Activated naive CD4-positive, alpha-beta T cell treated with anti-CD3 and anti-CD28 coated beads for 36 hours (primary cell): ENCODE data around the gene CDH13. TPM values are rescaled to one million over a fixed set of nuclear protein-coding genes. Genes with fewer than 3 reads are reported as not detected.

Experiments used
- CTCF ChIA-PET: fragments of 350-600 bp; sonication (Branson Sonifier 250); formaldehyde crosslinking; loops from one replicate; lab custom pipeline; 2021; ENCODE audit warnings: antibody characterized with exemption; lab: Charles Lee
- DNase-seq: peaks from one replicate; pipeline ENCODE4 v3.0.0-alpha.2; 2020
- H3K27ac Mint-ChIP-seq: one replicate; pipeline ENCODE4 v1.8.0; 2021; ENCODE audit warnings: mild to moderate bottlenecking, mixed read lengths
- H3K27me3 Mint-ChIP-seq: one replicate; pipeline ENCODE4 v1.8.0; 2021; ENCODE audit warnings: low read depth, mixed read lengths
- H3K36me3 Mint-ChIP-seq: one replicate; pipeline ENCODE4 v1.8.0; 2021; ENCODE audit warnings: low read depth, mixed read lengths
- H3K4me1 Mint-ChIP-seq: one replicate; pipeline ENCODE4 v1.8.0; 2021; ENCODE audit warnings: low read depth, mixed read lengths
- H3K4me3 Mint-ChIP-seq: one replicate; pipeline ENCODE4 v1.8.0; 2021; ENCODE audit warnings: mild to moderate bottlenecking, moderate library complexity, mixed read lengths
- H3K9me3 Mint-ChIP-seq: one replicate; pipeline ENCODE4 v1.8.0; 2021; ENCODE audit warnings: mixed read lengths
- intact Hi-C: fragments of 100-400 bp; cut with micrococcal nuclease; formaldehyde crosslinking; loops from one replicate; pipeline ENCODE4 v1.15.1; 2023
- total RNA-seq, 2 experiments: library from RNA; stranded (reverse); gene quantifications; one replicate each; pipeline ENCODE4 v1.2.3, GENCODE V29; 2021

CDH13 gene
- total RNA-seq, 2 experiments from 2014 or later, result not detected

GRCh38 chr16:82709987-82710386, 83.2 kb downstream of the CDH13 start:
- H3K36me3 Mint-ChIP-seq, result no peaks in the 10 kb centered on the region
- CTCF ChIA-PET, result no interaction called here
- no peak for DNase-seq
- no peak overlapping the region for H3K27ac Mint-ChIP-seq
- no peak overlapping the region for H3K4me3 Mint-ChIP-seq
- no peaks in the 10 kb centered on the region for H3K27me3 Mint-ChIP-seq
- no peaks in the 10 kb centered on the region for H3K4me1 Mint-ChIP-seq
- intact Hi-C loops, result no loop called here
- H3K9me3 Mint-ChIP-seq, result no peaks in the 10 kb centered on the region

- Mint-ChIP-seq H3K27me3 (no peaks in the 10 kb centered on the region), H3K27ac (no peak overlapping the region), H3K36me3 (no peaks in the 10 kb centered on the region), H3K4me3 (no peak overlapping the region), H3K9me3 (no peaks in the 10 kb centered on the region), H3K4me1 (no peaks in the 10 kb centered on the region)
- intact Hi-C loops, result no loop called here
- CTCF ChIA-PET, result no interaction called here
- DNase-seq, result no peak
Observed at GRCh38 chr16:82713778-82714177, 87.0 kb downstream of the CDH13 start.

- Mint-ChIP-seq H3K4me1 (no peaks in the 10 kb centered on the region), H3K27me3 (no peaks in the 10 kb centered on the region), H3K36me3 (no peaks in the 10 kb centered on the region), H3K27ac (no peak overlapping the region), H3K4me3 (no peak overlapping the region), H3K9me3 (no peaks in the 10 kb centered on the region)
- intact Hi-C loops, result loop anchor here (5.0 kb wide), 1 partner anchor 83 kb away; no protein-coding TSS in a partner anchor
- no peak for DNase-seq
- CTCF ChIA-PET, result no interaction called here
Observed at GRCh38 chr16:82715160-82715559, 88.4 kb downstream of the CDH13 start.

- no peaks in the 10 kb centered on the region for H3K36me3 Mint-ChIP-seq
- CTCF ChIA-PET, result no interaction called here
- no peaks in the 10 kb centered on the region for H3K27me3 Mint-ChIP-seq
- no peak overlapping the region for H3K27ac Mint-ChIP-seq
- intact Hi-C loops, result loop anchor here (5.0 kb wide), 1 partner anchor 84 kb away; no protein-coding TSS in a partner anchor
- no peak overlapping the region for H3K4me3 Mint-ChIP-seq
- no peak for DNase-seq
- H3K9me3 Mint-ChIP-seq, result no peaks in the 10 kb centered on the region
- H3K4me1 Mint-ChIP-seq, result no peaks in the 10 kb centered on the region
Observed at GRCh38 chr16:82715833-82716232, 89.1 kb downstream of the CDH13 start.

- Mint-ChIP-seq H3K4me3 (no peak overlapping the region), H3K27ac (no peak overlapping the region), H3K9me3 (no peaks in the 10 kb centered on the region), H3K36me3 (no peaks in the 10 kb centered on the region), H3K4me1 (no peaks in the 10 kb centered on the region), H3K27me3 (no peaks in the 10 kb centered on the region)
- intact Hi-C loops, result loop anchor here (5.0 kb wide), 1 partner anchor 84 kb away; no protein-coding TSS in a partner anchor
- CTCF ChIA-PET, result no interaction called here
- no peak for DNase-seq
Observed at GRCh38 chr16:82716361-82716855, 89.6 kb downstream of the CDH13 start.

- H3K27ac Mint-ChIP-seq, result no peak overlapping the region
- CTCF ChIA-PET, result no interaction called here
- no peaks in the 10 kb centered on the region for H3K9me3 Mint-ChIP-seq
- DNase-seq, result no peak
- no peaks in the 10 kb centered on the region for H3K36me3 Mint-ChIP-seq
- no peak overlapping the region for H3K4me3 Mint-ChIP-seq
- H3K4me1 Mint-ChIP-seq, result no peaks in the 10 kb centered on the region
- H3K27me3 Mint-ChIP-seq, result no peaks in the 10 kb centered on the region
- intact Hi-C loops, result no loop called here
Observed at GRCh38 chr16:82720414-82720813, 93.6 kb downstream of the CDH13 start.

- Mint-ChIP-seq H3K4me3 (no peak overlapping the region), H3K9me3 (no peaks in the 10 kb centered on the region), H3K27me3 (no peaks in the 10 kb centered on the region), H3K36me3 (no peaks in the 10 kb centered on the region), H3K27ac (no peak overlapping the region), H3K4me1 (no peaks in the 10 kb centered on the region)
- CTCF ChIA-PET, result interaction anchor here (0.6 kb wide), 1 partner anchor 461 kb away, joined by 3 read pairs; no protein-coding TSS in a partner anchor
- DNase-seq, result no peak
- intact Hi-C loops, result no loop called here
Observed at GRCh38 chr16:82726306-82726705, 99.5 kb downstream of the CDH13 start.

GRCh38 chr16:82728901-82729300, 102.1 kb downstream of the CDH13 start:
- Mint-ChIP-seq H3K27ac (no peak overlapping the region), H3K27me3 (no peaks in the 10 kb centered on the region), H3K9me3 (no peaks in the 10 kb centered on the region), H3K4me3 (no peak overlapping the region), H3K4me1 (no peaks in the 10 kb centered on the region), H3K36me3 (no peaks in the 10 kb centered on the region)
- intact Hi-C loops, result no loop called here
- CTCF ChIA-PET, result no interaction called here
- no peak for DNase-seq

- intact Hi-C loops, result no loop called here
- Mint-ChIP-seq H3K4me1 (no peaks in the 10 kb centered on the region), H3K9me3 (no peaks in the 10 kb centered on the region), H3K36me3 (no peaks in the 10 kb centered on the region), H3K27me3 (no peaks in the 10 kb centered on the region), H3K4me3 (no peak overlapping the region), H3K27ac (no peak overlapping the region)
- no peak for DNase-seq
- CTCF ChIA-PET, result no interaction called here
Observed at GRCh38 chr16:82730901-82731300, 104.1 kb downstream of the CDH13 start.

GRCh38 chr16:82732461-82732860, 105.7 kb downstream of the CDH13 start:
- H3K27me3 Mint-ChIP-seq, result no peaks in the 10 kb centered on the region
- no peaks in the 10 kb centered on the region for H3K36me3 Mint-ChIP-seq
- intact Hi-C loops, result no loop called here
- H3K9me3 Mint-ChIP-seq, result no peaks in the 10 kb centered on the region
- DNase-seq, result no peak
- no peaks in the 10 kb centered on the region for H3K4me1 Mint-ChIP-seq
- CTCF ChIA-PET, result no interaction called here
- H3K4me3 Mint-ChIP-seq, result no peak overlapping the region
- H3K27ac Mint-ChIP-seq, result no peak overlapping the region

GRCh38 chr16:82735186-82735585, 108.4 kb downstream of the CDH13 start:
- no peaks in the 10 kb centered on the region for H3K9me3 Mint-ChIP-seq

GRCh38 chr16:82735673-82736091, 108.9 kb downstream of the CDH13 start:
- DNase-seq, result no peak
- CTCF ChIA-PET, result no interaction called here
- peaks cover 3% of the 10 kb centered on the region for H3K27me3 Mint-ChIP-seq
- H3K36me3 Mint-ChIP-seq, result no peaks in the 10 kb centered on the region
- no peak overlapping the region for H3K4me3 Mint-ChIP-seq
- no peak overlapping the region for H3K27ac Mint-ChIP-seq
- H3K4me1 Mint-ChIP-seq, result no peaks in the 10 kb centered on the region
- intact Hi-C loops, result no loop called here
- no peaks in the 10 kb centered on the region for H3K9me3 Mint-ChIP-seq

More at GRCh38 chr16:82735186-82735585, 108.4 kb downstream of the CDH13 start:
- intact Hi-C loops, result no loop called here
- Mint-ChIP-seq H3K4me3 (no peak overlapping the region), H3K4me1 (no peaks in the 10 kb centered on the region), H3K27me3 (no peaks in the 10 kb centered on the region), H3K27ac (no peak overlapping the region), H3K36me3 (no peaks in the 10 kb centered on the region)
- DNase-seq, result no peak
- CTCF ChIA-PET, result no interaction called here

- Mint-ChIP-seq H3K27me3 (peaks cover 7% of the 10 kb centered on the region), H3K4me1 (no peaks in the 10 kb centered on the region), H3K36me3 (no peaks in the 10 kb centered on the region), H3K4me3 (no peak overlapping the region), H3K27ac (no peak overlapping the region), H3K9me3 (no peaks in the 10 kb centered on the region)
- no peak for DNase-seq
- intact Hi-C loops, result no loop called here
- CTCF ChIA-PET, result no interaction called here
Observed at GRCh38 chr16:82736224-82736623, 109.5 kb downstream of the CDH13 start.
